Glomerular visceral epithelial cell (primary cell): ENCODE results near the gene HSD17B11.
A peak's percentile ranks its signal among the peaks of the same experiment; 100 is the strongest.
"Not testable (repeated sequence)": the region's sequence is repeated elsewhere in the genome, so short reads cannot be mapped to it uniquely, and the experiment has no call there.

Source experiments
- DNase-seq: peaks from one replicate; pipeline ENCODE4 v3.0.0-alpha.2; 2016; ENCODE audit errors: extremely low spot score

Gene HSD17B11

GRCh38 chr4:87359258-87359657 is 31.7 kb downstream of the HSD17B11 start:
- DNase-seq, result no peak

GRCh38 chr4:87356832-87357526 is 34.0 kb downstream of the HSD17B11 start:
- no peak for DNase-seq

- DNase-seq, result no peak
Measured at GRCh38 chr4:87354168-87355102, 36.6 kb downstream of the HSD17B11 start.

GRCh38 chr4:87353592-87353991 is 37.4 kb downstream of the HSD17B11 start:
- DNase-seq, result peak; percentile 42

GRCh38 chr4:87345139-87345538 is 45.8 kb downstream of the HSD17B11 start:
- no peak for DNase-seq

- no peak for DNase-seq
Measured at GRCh38 chr4:87342872-87343271, 48.1 kb downstream of the HSD17B11 start.

- DNase-seq, result not testable (repeated sequence)
Measured at GRCh38 chr4:87341954-87342635, 48.9 kb downstream of the HSD17B11 start.

GRCh38 chr4:87339440-87339839 is 51.5 kb downstream of the HSD17B11 start:
- DNase-seq, result no peak

- DNase-seq, result no peak
Measured at GRCh38 chr4:87337361-87337760, 53.6 kb downstream of the HSD17B11 start.

GRCh38 chr4:87333267-87333666 is 57.7 kb downstream of the HSD17B11 start:
- no peak for DNase-seq

- no peak for DNase-seq
Measured at GRCh38 chr4:87330761-87331160, 60.2 kb downstream of the HSD17B11 start.

GRCh38 chr4:87327136-87327535 is 63.9 kb downstream of the HSD17B11 start:
- DNase-seq, result no peak

- no peak for DNase-seq
Measured at GRCh38 chr4:87326460-87326859, 64.5 kb downstream of the HSD17B11 start.

- no peak for DNase-seq
Measured at GRCh38 chr4:87322754-87323153, 68.2 kb downstream of the HSD17B11 start, which contains the start of gene HSD17B13. Gene HSD17B13 (minus strand): TSS chr4:87322882. CDS start chr4:87322841, 41 bp downstream.

GRCh38 chr4:87321888-87322287 is 69.1 kb downstream of the HSD17B11 start:
- DNase-seq, result no peak

GRCh38 chr4:87317527-87317926 is 73.5 kb downstream of the HSD17B11 start:
- DNase-seq, result no peak

- no peak for DNase-seq
Measured at GRCh38 chr4:87316961-87317360, 74.0 kb downstream of the HSD17B11 start.

- DNase-seq, result not testable (repeated sequence)
Measured at GRCh38 chr4:87315000-87315399, 76.0 kb downstream of the HSD17B11 start.

GRCh38 chr4:87313756-87314155 is 77.2 kb downstream of the HSD17B11 start:
- no peak for DNase-seq

- no peak for DNase-seq
Measured at GRCh38 chr4:87311684-87312083, 79.3 kb downstream of the HSD17B11 start.

- DNase-seq, result no peak
Measured at GRCh38 chr4:87310691-87311335, 80.2 kb downstream of the HSD17B11 start.

- no peak for DNase-seq
Measured at GRCh38 chr4:87309625-87310024, 81.4 kb downstream of the HSD17B11 start.
